ENCODE measurements around the gene NDUFA11. TPM values are rescaled to one million over a fixed set of nuclear protein-coding genes. Genes with fewer than 3 reads are reported as not detected.
"Not testable (repeated sequence)": the region's sequence is repeated elsewhere in the genome, so short reads cannot be mapped to it uniquely, and the experiment has no call there.

NDUFA11 gene
- total and polyA plus RNA-seq, 5 donors from 2014 or later: 120 to 499 (median 444) TPM

GRCh38 chr19:5855151-5855550 is 48.4 kb downstream of the NDUFA11 start:
- H3K27me3 Mint-ChIP-seq; H3K4me3 ChIP-seq (ENCODE audit: low read depth, low read length); H3K4me1 ChIP-seq (ENCODE audit: control insufficient read depth, insufficient read depth, low read length, poor library complexity, severe bottlenecking); H3K9me3 ChIP-seq (ENCODE audit: control insufficient read depth in 2 of 2, low read length in 2 of 2); H3K27me3 ChIP-seq (ENCODE audit: control insufficient read depth, insufficient read depth, low read length); DNase-seq; H3K36me3 ChIP-seq (ENCODE audit: control insufficient read depth, insufficient read depth, low read length); H3K4me3 Mint-ChIP-seq; H3K36me3 Mint-ChIP-seq; H3K27ac ChIP-seq (ENCODE audit: insufficient read depth, low read length, poor library complexity, severe bottlenecking); H3K27ac Mint-ChIP-seq; H3K4me1 Mint-ChIP-seq; H3K9me3 Mint-ChIP-seq; ATAC-seq (ENCODE audit: low read depth in 2 of 2): not testable (repeated sequence)

- not testable (repeated sequence) for H3K9me3 ChIP-seq (ENCODE audit: control insufficient read depth in 2 of 2, low read length in 2 of 2); H3K27ac Mint-ChIP-seq; DNase-seq; H3K27ac ChIP-seq (ENCODE audit: insufficient read depth, low read length, poor library complexity, severe bottlenecking); H3K4me1 ChIP-seq (ENCODE audit: control insufficient read depth, insufficient read depth, low read length, poor library complexity, severe bottlenecking); H3K27me3 ChIP-seq (ENCODE audit: control insufficient read depth, insufficient read depth, low read length); H3K4me1 Mint-ChIP-seq; H3K4me3 ChIP-seq (ENCODE audit: low read depth, low read length); H3K4me3 Mint-ChIP-seq; H3K36me3 ChIP-seq (ENCODE audit: control insufficient read depth, insufficient read depth, low read length); H3K9me3 Mint-ChIP-seq; ATAC-seq (ENCODE audit: low read depth in 2 of 2); H3K36me3 Mint-ChIP-seq; H3K27me3 Mint-ChIP-seq
Measured at GRCh38 chr19:5854121-5854520, 49.5 kb downstream of the NDUFA11 start.

- DNase-seq (no peak), ATAC-seq (ENCODE audit: low read depth in 2 of 2) (no peak)
- H3K27me3 ChIP-seq (ENCODE audit: control insufficient read depth, insufficient read depth, low read length): no peaks in the 10 kb centered on the region
- no peaks in the 10 kb centered on the region for H3K9me3 ChIP-seq (ENCODE audit: control insufficient read depth in 2 of 2, low read length in 2 of 2)
- H3K27ac Mint-ChIP-seq: no peak within 1 kb of the TSS
- H3K4me1 ChIP-seq (ENCODE audit: control insufficient read depth, insufficient read depth, low read length, poor library complexity, severe bottlenecking): no peaks in the 10 kb centered on the region
- H3K4me3 Mint-ChIP-seq: no peak within 1 kb of the TSS
- no peaks in the 10 kb centered on the region for H3K36me3 ChIP-seq (ENCODE audit: control insufficient read depth, insufficient read depth, low read length)
- H3K27ac ChIP-seq (ENCODE audit: insufficient read depth, low read length, poor library complexity, severe bottlenecking): no peak within 1 kb of the TSS
- H3K36me3 Mint-ChIP-seq: no peaks in the 10 kb centered on the region
- H3K9me3 Mint-ChIP-seq: no peaks in the 10 kb centered on the region
- no peak within 1 kb of the TSS for H3K4me3 ChIP-seq (ENCODE audit: low read depth, low read length)
- peaks cover 5% of the 10 kb centered on the region for H3K27me3 Mint-ChIP-seq
- no peaks in the 10 kb centered on the region for H3K4me1 Mint-ChIP-seq
Measured at GRCh38 chr19:5851302-5851701, 52.3 kb downstream of the NDUFA11 start, which contains the start of gene FUT3. Gene FUT3 (minus strand): TSS chr19:5851449.

GRCh38 chr19:5850743-5851293 is 52.8 kb downstream of the NDUFA11 start:
- no peaks in the 10 kb centered on the region for H3K9me3 ChIP-seq (ENCODE audit: control insufficient read depth in 2 of 2, low read length in 2 of 2)
- no peak overlapping the region for H3K27ac ChIP-seq (ENCODE audit: insufficient read depth, low read length, poor library complexity, severe bottlenecking)
- no peak overlapping the region for H3K4me3 ChIP-seq (ENCODE audit: low read depth, low read length)
- H3K4me3 Mint-ChIP-seq: no peak overlapping the region
- H3K4me1 ChIP-seq (ENCODE audit: control insufficient read depth, insufficient read depth, low read length, poor library complexity, severe bottlenecking): no peaks in the 10 kb centered on the region
- no peak for DNase-seq
- peaks cover 5% of the 10 kb centered on the region for H3K27me3 Mint-ChIP-seq
- H3K36me3 ChIP-seq (ENCODE audit: control insufficient read depth, insufficient read depth, low read length): no peaks in the 10 kb centered on the region
- no peaks in the 10 kb centered on the region for H3K4me1 Mint-ChIP-seq
- no peak overlapping the region for H3K27ac Mint-ChIP-seq
- no peaks in the 10 kb centered on the region for H3K9me3 Mint-ChIP-seq
- no peaks in the 10 kb centered on the region for H3K36me3 Mint-ChIP-seq
- no peaks in the 10 kb centered on the region for H3K27me3 ChIP-seq (ENCODE audit: control insufficient read depth, insufficient read depth, low read length)
- no peak for ATAC-seq (ENCODE audit: low read depth in 2 of 2)

GRCh38 chr19:5850189-5850588 is 53.4 kb downstream of the NDUFA11 start:
- Histone ChIP-seq H3K4me3 (ENCODE audit: low read depth, low read length) (no peak overlapping the region), H3K27me3 (ENCODE audit: control insufficient read depth, insufficient read depth, low read length) (no peaks in the 10 kb centered on the region), H3K4me1 (ENCODE audit: control insufficient read depth, insufficient read depth, low read length, poor library complexity, severe bottlenecking) (no peaks in the 10 kb centered on the region), H3K36me3 (ENCODE audit: control insufficient read depth, insufficient read depth, low read length) (no peaks in the 10 kb centered on the region), H3K9me3 (ENCODE audit: control insufficient read depth in 2 of 2, low read length in 2 of 2) (no peaks in the 10 kb centered on the region), H3K27ac (ENCODE audit: insufficient read depth, low read length, poor library complexity, severe bottlenecking) (no peak overlapping the region)
- Mint-ChIP-seq H3K4me1 (no peaks in the 10 kb centered on the region), H3K4me3 (no peak overlapping the region), H3K9me3 (no peaks in the 10 kb centered on the region), H3K27ac (no peak overlapping the region), H3K36me3 (no peaks in the 10 kb centered on the region), H3K27me3 (peaks cover 5% of the 10 kb centered on the region)
- ATAC-seq (ENCODE audit: low read depth in 2 of 2) (no peak), DNase-seq (no peak)

GRCh38 chr19:5848621-5849020 is 55.0 kb downstream of the NDUFA11 start:
- DNase-seq; H3K4me3 ChIP-seq (ENCODE audit: low read depth, low read length); H3K9me3 ChIP-seq (ENCODE audit: control insufficient read depth in 2 of 2, low read length in 2 of 2); H3K9me3 Mint-ChIP-seq; H3K4me1 Mint-ChIP-seq; H3K27me3 ChIP-seq (ENCODE audit: control insufficient read depth, insufficient read depth, low read length); H3K4me3 Mint-ChIP-seq; H3K36me3 Mint-ChIP-seq; H3K27ac Mint-ChIP-seq; H3K27me3 Mint-ChIP-seq; H3K27ac ChIP-seq (ENCODE audit: insufficient read depth, low read length, poor library complexity, severe bottlenecking); H3K4me1 ChIP-seq (ENCODE audit: control insufficient read depth, insufficient read depth, low read length, poor library complexity, severe bottlenecking); H3K36me3 ChIP-seq (ENCODE audit: control insufficient read depth, insufficient read depth, low read length); ATAC-seq (ENCODE audit: low read depth in 2 of 2): not testable (repeated sequence)

- H3K27ac ChIP-seq (ENCODE audit: insufficient read depth, low read length, poor library complexity, severe bottlenecking); H3K36me3 ChIP-seq (ENCODE audit: control insufficient read depth, insufficient read depth, low read length); H3K27ac Mint-ChIP-seq; H3K4me3 ChIP-seq (ENCODE audit: low read depth, low read length); H3K4me1 ChIP-seq (ENCODE audit: control insufficient read depth, insufficient read depth, low read length, poor library complexity, severe bottlenecking); H3K27me3 Mint-ChIP-seq; H3K9me3 ChIP-seq (ENCODE audit: control insufficient read depth in 2 of 2, low read length in 2 of 2); H3K9me3 Mint-ChIP-seq; H3K36me3 Mint-ChIP-seq; ATAC-seq (ENCODE audit: low read depth in 2 of 2); H3K4me3 Mint-ChIP-seq; H3K4me1 Mint-ChIP-seq; DNase-seq; H3K27me3 ChIP-seq (ENCODE audit: control insufficient read depth, insufficient read depth, low read length): not testable (repeated sequence)
Measured at GRCh38 chr19:5847846-5848245, 55.7 kb downstream of the NDUFA11 start.
